ENCODE results near the gene SLC25A13.

DNA sequence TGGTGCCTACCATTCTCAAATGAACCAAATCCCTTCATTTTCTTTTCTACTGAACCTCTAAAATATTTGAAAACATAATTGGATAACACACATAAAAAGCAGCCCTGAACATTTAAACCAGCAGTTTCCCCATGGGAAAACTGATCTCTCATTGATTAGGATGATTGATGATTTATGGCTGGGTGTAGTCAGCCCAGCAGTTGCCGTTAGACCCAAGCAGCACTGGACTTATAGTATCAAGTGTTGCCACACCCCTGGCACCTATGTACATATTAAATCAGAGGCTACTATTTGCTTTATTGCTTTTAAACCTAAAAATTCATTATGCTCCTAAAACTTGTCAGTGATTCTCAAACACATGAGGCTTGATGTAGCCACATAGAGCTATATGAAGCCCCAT, 20.2 kb upstream of the SLC25A13 start:
- TF ChIP-seq, protein P1, sequence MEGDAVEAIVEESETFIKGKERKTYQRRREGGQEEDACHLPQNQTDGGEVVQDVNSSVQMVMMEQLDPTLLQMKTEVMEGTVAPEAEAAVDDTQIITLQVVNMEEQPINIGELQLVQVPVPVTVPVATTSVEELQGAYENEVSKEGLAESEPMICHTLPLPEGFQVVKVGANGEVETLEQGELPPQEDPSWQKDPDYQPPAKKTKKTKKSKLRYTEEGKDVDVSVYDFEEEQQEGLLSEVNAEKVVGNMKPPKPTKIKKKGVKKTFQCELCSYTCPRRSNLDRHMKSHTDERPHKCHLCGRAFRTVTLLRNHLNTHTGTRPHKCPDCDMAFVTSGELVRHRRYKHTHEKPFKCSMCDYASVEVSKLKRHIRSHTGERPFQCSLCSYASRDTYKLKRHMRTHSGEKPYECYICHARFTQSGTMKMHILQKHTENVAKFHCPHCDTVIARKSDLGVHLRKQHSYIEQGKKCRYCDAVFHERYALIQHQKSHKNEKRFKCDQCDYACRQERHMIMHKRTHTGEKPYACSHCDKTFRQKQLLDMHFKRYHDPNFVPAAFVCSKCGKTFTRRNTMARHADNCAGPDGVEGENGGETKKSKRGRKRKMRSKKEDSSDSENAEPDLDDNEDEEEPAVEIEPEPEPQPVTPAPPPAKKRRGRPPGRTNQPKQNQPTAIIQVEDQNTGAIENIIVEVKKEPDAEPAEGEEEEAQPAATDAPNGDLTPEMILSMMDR (IDR thresholded peaks at IDR 0.05; ENCODE audit: insufficient read depth, low read length), result no peak
- TF ChIP-seq POLR2AphosphoS5 (IDR thresholded peaks at IDR 0.05; ENCODE audit: low read depth), result no peak

Measured in HL-60 (cell line).